AG10803 (cell line): Measurements from ENCODE around the gene COG2.
"Not testable (repeated sequence)": the region's sequence is repeated elsewhere in the genome, so short reads cannot be mapped to it uniquely, and the experiment has no call there.

ENCODE experiments used
- DNase-seq: peaks from one replicate; pipeline ENCODE4 v3.0.0; 2010; ENCODE audit warnings: low read depth
- H3K4me3 ChIP-seq: 2 replicates; pipeline ENCODE4 v1.5.1; 2011; ENCODE audit warnings: mild to moderate bottlenecking, low read length, control low read depth
- CTCF ChIP-seq: conservative IDR thresholded peaks from 2 replicates; pipeline ENCODE4 v1.5.1; 2011; ENCODE audit warnings: mild to moderate bottlenecking, low read length, control low read depth, inconsistent platforms

Gene COG2

GRCh38 chr1:230648114-230648513 is 5.8 kb downstream of the COG2 start:
- H3K4me3 ChIP-seq = no peak overlapping the region
- TF ChIP-seq CTCF = no peak
- no peak for DNase-seq

- TF ChIP-seq CTCF = no peak
- no peak overlapping the region for H3K4me3 ChIP-seq
- DNase-seq = no peak
These were observed 8.0 kb downstream of the COG2 start for GRCh38 chr1:230650300-230650699.

- no peak overlapping the region for H3K4me3 ChIP-seq
- DNase-seq = no peak
- TF ChIP-seq CTCF = no peak
These were observed 9.0 kb downstream of the COG2 start for GRCh38 chr1:230651235-230651634.

- not testable (repeated sequence) for H3K4me3 ChIP-seq, DNase-seq
These were observed 14.4 kb downstream of the COG2 start for GRCh38 chr1:230656719-230657118.

- H3K4me3 ChIP-seq, DNase-seq: not testable (repeated sequence)
These were observed 15.8 kb downstream of the COG2 start for GRCh38 chr1:230658103-230658502.

GRCh38 chr1:230658691-230659090 is 16.4 kb downstream of the COG2 start:
- TF ChIP-seq CTCF = no peak
- no peak for DNase-seq

GRCh38 chr1:230661976-230662375 is 19.7 kb downstream of the COG2 start:
- no peak for TF ChIP-seq CTCF
- DNase-seq = no peak
- H3K4me3 ChIP-seq = no peak overlapping the region

More at GRCh38 chr1:230658691-230659090, 16.4 kb downstream of the COG2 start:
- H3K4me3 ChIP-seq = no peak overlapping the region

GRCh38 chr1:230668227-230668626 is 25.9 kb downstream of the COG2 start:
- H3K4me3 ChIP-seq = no peak overlapping the region
- no peak for DNase-seq
- no peak for TF ChIP-seq CTCF
